HG03442 (cell line): ENCODE results near the gene STX11.

Source experiments
- ATAC-seq: cut with Tn5 transposase; IDR thresholded peaks from one replicate; pipeline ENCODE4 v1.9.1; 2021; ENCODE audit warnings: mild to moderate bottlenecking, moderate library complexity; ENCODE audit not compliant: unreplicated experiment

The STX11 gene

DNA sequence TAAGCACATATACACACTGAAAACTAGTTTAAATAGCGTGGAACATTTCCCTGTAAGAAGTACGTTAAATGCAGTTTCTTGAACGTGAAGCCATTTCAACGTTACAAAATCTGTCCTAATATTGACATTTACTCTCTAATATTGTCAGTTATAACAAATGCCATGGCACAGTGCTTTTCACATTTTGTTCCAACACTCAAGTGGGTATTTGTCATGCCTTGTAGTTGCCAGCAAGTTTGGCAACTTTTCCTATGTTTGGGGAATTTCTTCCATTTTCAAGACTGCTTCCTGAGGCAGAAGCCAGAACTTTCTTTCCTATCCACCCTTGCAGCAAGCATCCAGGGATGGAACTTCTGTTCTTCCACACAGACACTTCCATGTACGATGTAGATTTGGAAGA is 63.0 kb downstream of the STX11 start:
- no peak for ATAC-seq

DNA sequence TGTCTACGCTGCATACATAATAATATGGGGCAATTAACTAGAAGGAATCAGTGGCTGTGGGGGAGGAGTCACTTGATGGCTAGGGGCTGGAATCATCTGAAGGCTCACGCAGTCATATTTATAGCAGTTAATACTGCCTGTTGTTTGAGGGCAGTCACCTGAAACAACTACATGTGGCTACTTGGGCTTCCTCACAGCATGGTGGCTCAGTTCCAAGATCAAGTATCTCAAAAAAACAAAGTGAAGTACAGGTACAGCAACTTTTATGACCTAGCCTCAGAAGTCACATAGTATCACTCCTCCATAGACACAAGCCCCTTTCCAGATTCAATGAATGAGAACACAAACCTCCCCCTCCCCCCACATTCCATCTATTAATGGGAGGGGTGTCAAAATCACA is 63.7 kb downstream of the STX11 start:
- no peak for ATAC-seq

DNA sequence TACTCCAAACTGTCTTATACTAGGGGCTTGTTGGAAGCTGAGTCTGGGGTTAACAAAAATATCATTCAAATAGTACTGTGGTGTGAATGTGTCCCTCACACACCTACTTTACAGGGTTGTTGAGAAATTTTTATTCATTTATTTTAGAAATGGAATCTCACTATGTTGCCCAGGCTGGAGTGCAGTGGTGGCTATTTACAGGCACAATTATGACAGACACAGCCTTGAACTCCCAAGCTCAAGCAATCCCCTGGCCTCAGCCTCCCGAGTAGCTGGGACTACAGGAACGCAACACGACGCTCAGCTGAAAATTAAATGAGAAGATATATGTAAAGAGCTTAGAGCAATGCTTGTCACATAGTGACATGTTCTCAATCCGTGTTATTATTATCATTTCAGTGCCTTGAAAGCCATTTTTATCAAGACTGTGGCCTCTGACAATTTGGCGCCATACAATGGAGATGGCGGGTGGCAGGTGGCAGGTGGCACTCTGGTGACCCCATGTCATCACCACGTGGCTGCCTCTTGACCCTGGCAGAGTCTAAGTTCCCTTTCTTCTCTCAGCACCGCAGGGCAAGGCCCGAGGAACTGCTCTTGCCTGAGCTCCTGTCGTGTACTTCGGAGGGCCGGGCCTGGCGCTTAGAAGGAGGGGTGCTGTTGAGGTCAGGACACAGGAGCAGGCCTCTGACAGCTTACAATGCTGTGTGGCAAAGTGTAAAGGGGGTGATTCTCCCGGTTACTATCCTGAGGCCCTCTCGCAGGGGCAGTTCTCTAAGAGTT is 64.5 kb downstream of the STX11 start:
- no peak for ATAC-seq

DNA sequence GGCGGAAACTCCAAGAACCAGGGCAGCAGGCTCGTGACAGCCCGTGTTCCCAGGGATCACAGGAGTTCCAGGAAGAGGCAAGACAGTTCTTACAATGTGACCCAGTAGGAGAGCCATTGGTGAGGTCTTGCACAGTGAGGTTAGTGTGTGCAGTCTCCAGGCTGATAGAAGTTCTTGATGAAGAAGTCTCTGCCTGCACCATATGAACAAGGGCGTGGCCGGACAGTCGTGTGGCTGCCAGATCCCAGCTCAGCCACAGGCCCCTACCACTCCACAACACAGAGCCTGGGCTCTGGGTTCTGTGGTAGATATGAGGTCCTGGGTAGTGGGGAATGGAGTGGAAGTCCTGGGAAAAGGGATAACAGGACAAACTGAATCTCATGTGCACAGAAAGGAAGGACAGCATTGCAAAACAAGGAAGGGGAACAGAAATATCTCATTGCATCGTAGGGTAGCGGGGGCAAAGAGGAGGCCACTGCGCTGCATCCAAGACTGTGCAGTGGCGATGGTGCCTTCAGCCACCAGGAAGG is 65.2 kb downstream of the STX11 start:
- peak; percentile 7 for ATAC-seq

DNA sequence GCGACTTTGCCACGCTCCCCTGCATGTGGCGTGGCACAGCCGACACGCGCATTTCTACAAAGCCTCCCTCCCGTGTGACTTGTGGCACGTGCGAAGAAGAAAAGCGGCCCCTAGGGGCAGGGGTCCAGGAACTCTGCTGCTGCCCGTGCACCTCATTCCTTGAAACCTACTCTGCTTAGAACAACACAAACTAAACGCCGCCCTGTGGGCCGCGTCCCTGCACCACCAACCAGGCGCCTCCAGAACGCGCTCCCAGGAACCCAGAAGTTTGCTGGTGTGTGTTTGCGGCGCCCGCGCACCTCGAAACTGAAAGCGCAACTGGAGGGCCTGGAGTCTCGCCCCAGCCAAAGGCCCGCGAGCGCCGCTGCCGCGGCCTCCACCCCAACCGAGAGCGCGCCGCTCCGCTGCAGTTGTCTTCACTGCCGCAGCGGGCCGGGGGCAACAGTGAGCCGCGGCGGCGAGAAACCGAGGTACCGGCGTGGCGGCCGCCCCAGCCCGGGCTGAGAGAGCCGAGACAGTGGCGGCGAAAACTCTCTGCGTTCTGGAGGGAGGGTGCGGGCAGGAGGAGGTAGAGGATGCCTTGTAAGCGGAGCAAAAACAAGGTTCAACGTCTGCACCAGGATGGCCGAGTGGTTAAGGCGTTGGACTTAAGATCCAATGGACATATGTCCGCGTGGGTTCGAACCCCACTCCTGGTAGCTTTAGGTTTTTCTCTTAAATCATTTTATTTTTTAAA is 65.8 kb downstream of the STX11 start:
- peak; percentile 86 for ATAC-seq

DNA sequence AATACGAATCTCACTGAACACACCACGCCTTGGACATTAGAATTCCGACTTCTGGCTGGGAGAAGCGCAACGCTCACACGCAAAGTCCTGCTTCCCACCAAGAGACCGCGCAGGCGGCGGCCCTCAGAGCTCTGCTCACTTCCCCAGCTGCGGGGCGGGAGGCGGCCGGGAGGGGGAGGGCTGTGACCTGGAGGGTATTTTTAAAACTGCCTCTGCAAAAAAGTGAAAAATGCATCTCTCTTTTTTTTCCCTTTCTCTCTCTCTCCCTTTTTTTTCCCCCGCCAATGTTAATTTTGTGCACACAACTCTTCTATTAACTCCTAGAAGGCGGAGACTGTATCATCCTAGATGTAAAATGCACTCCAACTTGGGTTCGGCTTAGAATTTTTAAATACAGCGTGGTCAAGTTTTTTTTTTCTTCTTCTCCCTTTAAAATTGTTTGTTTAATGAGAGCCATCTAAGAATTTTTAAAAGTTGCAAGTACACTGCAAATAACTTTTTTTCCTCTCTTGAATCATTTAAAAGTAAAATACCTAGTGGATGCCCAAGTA is 66.4 kb downstream of the STX11 start:
- peak; percentile 38 for ATAC-seq

DNA sequence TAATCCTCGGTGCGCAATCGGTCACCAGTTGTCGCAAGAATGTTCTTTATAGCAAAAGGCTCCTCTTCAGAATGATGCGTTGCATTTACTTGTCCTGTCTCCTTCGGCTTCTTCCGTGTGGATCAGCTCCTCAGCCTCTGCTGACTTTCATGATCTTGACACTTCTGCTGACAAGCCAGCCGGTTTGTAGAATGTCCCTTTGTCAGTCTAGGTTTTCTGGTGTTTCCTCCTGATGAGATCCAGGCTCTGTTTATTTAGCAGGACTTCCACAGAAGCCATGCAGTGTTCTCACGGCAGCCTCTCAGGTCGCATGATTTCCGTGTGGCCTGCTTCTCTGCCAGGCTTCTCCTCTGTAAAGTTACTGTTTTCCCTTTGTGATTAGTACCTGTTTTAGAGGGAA is 66.9 kb downstream of the STX11 start:
- no peak for ATAC-seq

DNA sequence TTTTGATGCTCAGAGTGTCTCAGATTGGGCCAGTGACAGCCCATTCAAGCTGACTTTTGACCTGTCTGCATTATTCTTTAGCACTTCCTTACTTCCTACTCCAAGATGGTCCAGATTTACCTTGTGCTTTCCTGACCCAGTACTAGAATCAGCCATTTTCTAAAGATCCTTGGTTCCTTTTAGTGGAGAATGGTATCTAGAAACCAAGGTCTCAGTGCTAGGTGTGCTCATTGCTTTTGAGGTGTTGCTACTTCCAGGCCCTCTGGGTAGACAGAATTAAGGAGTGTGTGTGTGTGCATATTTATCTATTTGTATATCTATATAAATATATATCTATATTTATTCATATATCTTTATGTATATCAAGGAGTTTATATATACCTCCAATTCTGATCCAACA is 67.5 kb downstream of the STX11 start:
- no peak for ATAC-seq

DNA sequence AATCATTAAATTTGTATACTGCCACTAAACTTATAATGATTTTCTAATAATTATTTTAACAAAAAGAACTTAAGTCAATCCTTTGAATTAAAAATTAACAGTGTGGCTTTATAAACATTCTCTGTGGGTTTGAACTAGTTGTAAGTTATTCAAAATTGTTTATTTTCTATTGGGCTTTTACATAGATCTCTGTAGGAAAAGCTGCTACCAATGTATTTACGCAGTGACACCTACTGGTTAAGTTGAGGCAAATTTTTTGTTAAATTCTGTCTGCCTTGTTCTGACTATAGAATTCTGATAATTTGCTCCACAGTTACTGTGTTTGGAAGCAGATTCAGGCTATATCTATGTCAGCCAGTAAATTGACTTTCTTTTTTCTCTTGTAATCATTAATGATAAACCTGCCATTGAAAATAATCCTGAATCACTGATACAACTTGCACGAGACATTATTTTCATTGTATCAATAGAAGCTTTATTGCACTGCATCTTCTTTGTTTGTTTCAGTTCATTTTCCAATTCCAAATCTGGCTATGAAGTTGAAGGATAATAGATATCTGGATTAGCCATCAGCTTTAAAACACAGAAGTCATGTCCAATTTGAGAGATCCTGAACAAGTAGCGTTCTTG is 68.9 kb downstream of the STX11 start:
- no peak for ATAC-seq

DNA sequence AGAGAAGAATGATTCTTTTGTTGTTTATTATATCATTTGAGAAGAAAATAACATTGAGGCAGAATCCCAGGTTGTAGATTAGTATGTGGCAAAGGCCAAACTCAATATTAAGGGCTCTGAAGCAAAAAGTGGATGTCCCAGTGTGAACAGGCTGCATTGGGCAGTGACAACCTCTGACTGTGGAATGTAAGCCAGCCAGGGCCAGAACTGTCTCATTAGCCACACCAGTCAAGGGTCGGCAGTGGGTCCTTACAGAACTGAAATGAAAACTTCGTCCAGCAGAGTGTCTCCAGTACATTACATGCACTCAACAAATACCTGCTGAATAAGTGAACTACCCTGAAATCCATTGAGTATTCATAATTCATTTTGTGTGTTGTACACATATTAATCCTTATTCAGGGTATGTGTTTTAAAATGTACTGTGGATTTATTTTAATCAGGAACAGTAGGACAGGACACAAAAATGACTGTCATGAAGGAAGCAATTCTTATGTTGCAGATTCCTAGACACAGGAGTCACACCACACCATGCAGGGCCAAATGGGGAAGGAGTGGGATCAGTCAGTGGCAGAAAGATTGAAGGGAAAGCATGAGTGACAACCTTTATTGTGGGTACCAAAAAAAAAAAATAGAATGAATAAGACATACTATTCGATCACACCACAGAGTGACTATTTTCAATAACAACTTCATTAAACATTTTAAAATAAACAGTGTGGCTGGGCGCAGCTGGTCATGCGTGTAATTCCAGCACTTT is 69.9 kb downstream of the STX11 start:
- ATAC-seq = no peak

DNA sequence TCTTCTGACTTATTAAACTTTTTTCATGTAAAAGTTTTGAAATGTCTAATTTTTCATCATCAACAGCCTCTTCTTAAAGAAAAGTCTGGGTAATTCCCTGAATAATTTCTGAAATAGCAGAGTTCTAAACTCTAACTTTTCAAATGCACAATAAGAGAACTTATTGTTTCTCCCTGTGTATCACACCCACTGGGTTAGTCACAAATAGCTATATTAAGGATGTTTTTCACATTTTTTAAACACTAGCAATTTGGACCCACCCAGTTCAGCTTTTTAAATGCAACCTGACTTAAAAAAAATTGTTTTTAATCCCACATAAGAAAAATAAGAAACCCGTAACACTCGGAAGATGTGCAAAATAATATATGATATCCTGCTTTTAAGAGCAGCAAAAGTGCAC is 73.4 kb downstream of the STX11 start:
- ATAC-seq = no peak

DNA sequence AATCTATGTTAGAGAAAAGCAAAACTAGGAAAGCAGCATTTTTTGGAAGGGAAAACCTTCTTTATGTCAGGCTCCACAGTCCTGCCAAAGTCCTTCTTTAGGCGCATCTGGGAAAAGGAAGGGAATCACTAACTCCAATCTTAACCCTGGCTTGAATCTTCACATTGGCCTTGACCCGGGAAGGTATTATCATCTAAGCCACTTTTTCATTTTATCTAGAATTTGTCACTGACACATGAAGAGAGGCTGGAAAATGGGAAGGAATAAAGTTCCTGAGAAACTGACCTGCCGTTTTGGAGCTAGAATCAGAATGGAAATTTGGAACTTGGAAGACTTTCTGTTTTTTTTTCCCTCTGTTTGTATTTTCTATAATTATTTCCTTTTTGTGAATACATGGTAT is 81.4 kb downstream of the STX11 start:
- ATAC-seq = no peak

DNA sequence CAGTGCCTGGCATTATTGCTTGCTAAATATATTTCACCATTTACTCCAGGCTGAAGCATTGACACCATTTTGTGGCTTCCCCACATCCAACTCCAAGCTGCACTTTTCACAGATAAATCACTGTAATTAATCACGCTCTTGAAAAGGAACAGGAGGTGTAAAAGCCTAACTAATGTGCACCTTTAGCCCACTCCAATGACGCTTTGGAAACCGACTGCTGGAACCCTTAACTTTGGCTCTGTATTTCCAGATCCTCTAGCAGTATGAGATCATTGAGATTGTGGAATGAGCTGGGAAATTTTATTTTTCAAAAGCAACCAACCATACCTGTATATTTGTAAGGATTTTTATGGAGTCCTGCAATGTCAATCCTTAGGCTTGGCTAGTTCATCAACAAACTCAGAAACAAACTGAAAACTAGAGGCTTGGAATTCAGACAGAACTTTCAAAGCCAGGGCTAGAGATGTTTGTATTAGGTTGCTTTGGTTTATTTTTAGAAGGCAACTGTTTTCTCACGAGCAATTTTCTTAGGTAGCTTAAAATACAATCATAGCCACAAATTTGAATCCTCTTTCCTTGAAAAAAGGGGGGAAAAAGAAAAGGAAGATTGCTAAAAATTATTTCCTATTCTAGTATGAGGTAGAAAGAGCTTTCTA is 82.0 kb downstream of the STX11 start:
- no peak for ATAC-seq

DNA sequence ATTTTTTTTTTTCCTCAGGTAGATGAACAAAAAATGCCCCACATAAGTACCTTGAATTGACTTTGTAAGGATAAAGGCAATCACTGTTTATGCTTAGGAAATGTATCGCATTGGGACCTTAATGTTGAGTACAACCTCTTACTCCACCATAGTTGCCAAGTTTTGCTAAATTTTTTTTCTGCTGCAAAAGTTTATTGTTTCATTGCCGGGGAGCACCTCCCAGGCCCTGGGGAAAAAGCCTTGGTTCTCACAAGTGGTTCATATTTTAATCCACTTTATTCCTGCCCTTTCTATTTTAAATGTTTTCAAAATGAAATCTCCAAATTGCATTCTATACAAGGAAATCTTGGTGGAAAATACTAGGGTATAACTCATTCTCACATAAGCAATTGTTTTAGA is 82.5 kb downstream of the STX11 start:
- no peak for ATAC-seq

DNA sequence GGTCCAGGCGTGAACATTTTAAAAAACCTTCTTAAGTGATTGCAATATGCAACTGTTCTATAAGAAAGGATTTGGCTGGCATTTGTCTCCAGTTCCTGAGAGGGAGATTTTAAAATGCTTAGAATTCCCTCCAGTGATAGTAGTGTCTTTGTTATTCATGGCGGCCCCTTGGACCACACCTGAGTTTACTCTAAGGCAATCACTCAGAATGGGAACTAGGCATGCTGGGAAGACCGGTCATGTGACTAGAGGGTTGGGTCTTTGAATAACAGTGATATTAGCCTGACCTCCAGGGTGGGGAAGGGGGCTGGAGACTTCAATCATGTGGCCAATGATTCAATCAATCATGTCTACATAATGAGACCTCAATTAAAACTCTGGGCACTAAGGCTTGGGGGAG is 84.1 kb downstream of the STX11 start:
- ATAC-seq = no peak

DNA sequence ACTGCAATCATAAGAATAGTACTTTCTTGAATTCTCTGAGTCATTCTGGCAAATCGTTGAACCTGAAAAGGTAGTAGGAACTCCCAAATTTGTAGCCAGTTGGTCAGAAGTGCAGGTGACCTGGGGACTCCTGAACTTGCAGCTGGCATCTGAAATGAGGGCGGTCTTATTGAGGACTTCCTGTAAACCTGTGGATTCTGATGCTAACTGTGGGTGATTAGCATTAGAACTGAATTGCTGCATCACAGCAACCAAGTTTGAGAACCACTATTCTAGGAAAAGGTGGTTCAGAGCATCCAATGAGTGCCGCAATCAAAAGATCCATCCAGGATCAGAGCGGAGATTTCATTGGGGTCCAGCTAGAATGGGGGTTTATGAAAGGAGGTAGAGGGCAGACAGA is 84.6 kb downstream of the STX11 start:
- no peak for ATAC-seq
